ENCODE measurements around the gene MRPL47. TPM values are rescaled to one million over a fixed set of nuclear protein-coding genes. Genes with fewer than 3 reads are reported as not detected.

MRPL47 gene
- total RNA-seq (2021; ENCODE audit: unreplicated experiment) = 58.7 TPM
- 40.0 TPM for polyA plus RNA-seq (2012; ENCODE audit: insufficient read length)
- percentile 91 among the genes with signal in this experiment for Bru-seq, nascent RNA
- percentile 73 among the genes with signal in this experiment for BruChase-seq, experiment 1, labeled RNA remaining after a 2-hour chase
- percentile 83 among the genes with signal in this experiment for BruChase-seq, experiment 2, labeled RNA remaining after a 6-hour chase
- long read RNA-seq, transcript MRPL47-203 (7 exons, 1,370 nt) = major isoform, 46 of 64 reads
- long read RNA-seq, partial matches to known transcripts = 13 of 64 reads
- long read RNA-seq, other reads (novel, unspliced or antisense) = 4 of 64 reads

- intact Hi-C loops (cut with micrococcal nuclease; ENCODE audit: unreplicated experiment) (no loop called here), in situ Hi-C loops (cut with HindIII; ENCODE audit: low pct_unique_long_range_greater_than_20kb, low sequenced_read_pairs) (no loop called here)
- DNase-seq (ENCODE audit: low read depth, low spot score) = peak; percentile 90
- Histone ChIP-seq H3K4me1 (ENCODE audit: control insufficient read depth, insufficient read depth, low read length) (peaks cover 11% of the 10 kb centered on the region), H3K36me3 (ENCODE audit: control insufficient read depth, insufficient read depth, low read length) (peaks cover 11% of the 10 kb centered on the region), H3K27ac (ENCODE audit: low read length) (peak within 1 kb of the TSS; percentile 97), H3K4me3 (ENCODE audit: low read depth in 2 of 2, low read length in 2 of 2) (peak within 1 kb of the TSS; percentile 90 to 92), H3K27me3 (ENCODE audit: control insufficient read depth, insufficient read depth, low read length) (no peaks in the 10 kb centered on the region), H3K9me3 (ENCODE audit: control insufficient read depth, insufficient read depth, low read depth, low read length) (no peaks in the 10 kb centered on the region)
- POLR2A ChIA-PET = interaction anchor here (0.6 to 1.3 kb wide), 2 partner anchors 42 to 1029 kb away, joined by 3 to 4 read pairs; partner anchors contain the start of gene ACTL6A
- TF ChIP-seq TCF7L2 (IDR thresholded peaks at IDR 0.05; ENCODE audit: low read depth, low read length) = peak; percentile 87
- no peak for TF ChIP-seq CTCF (IDR thresholded peaks at IDR 0.05)
- peak; percentile 96 for TF ChIP-seq POLR2AphosphoS5 (IDR thresholded peaks at IDR 0.05; ENCODE audit: low read depth, low read length)
- peak; percentile 57; the same call in 1 of the 2 replicates for TF ChIP-seq SIN3A (IDR thresholded peaks at IDR 0.05; ENCODE audit: borderline replicate concordance, insufficient read depth, low read depth, low read length)
- TF ChIP-seq REST (IDR thresholded peaks at IDR 0.05; ENCODE audit: insufficient read depth in 1 of 2, low read depth in 2 of 2, low read length in 1 of 2) = peak in 1 of 2 experiments; percentile 40; a peak in 2 of 4 replicates
- CTCF ChIA-PET = no interaction called here
- peak; percentile 100 for ATAC-seq
- no TSS peak for BruUV-seq (replicated peaks)
Measured at GRCh38 chr3:179604321-179605078, at the start of gene MRPL47, which contains the start of gene NDUFB5. Gene MRPL47 (minus strand): TSS chr3:179604638. CDS start chr3:179604624, 14 bp downstream. Gene NDUFB5 (plus strand): TSS chr3:179604794. CDS start chr3:179604816, 22 bp downstream.

GRCh38 chr3:179653096-179653797 is 48.8 kb upstream of the MRPL47 start:
- DNase-seq (ENCODE audit: low read depth, low spot score) = no peak
- no peaks in the 10 kb centered on the region; the same call in 1 of the 2 replicates for H3K36me3 ChIP-seq (ENCODE audit: control insufficient read depth, insufficient read depth, low read length)
- peak; percentile 80 for ATAC-seq
- ChIA-PET CTCF (no interaction called here), POLR2A (interaction anchor here (0.6 kb wide), 1 partner anchor 63 kb away, joined by 5 read pairs; no protein-coding TSS in a partner anchor)
- H3K4me1 ChIP-seq (ENCODE audit: control insufficient read depth, insufficient read depth, low read length) = peaks cover 20% of the 10 kb centered on the region
- TF ChIP-seq SIN3A (IDR thresholded peaks at IDR 0.05; ENCODE audit: borderline replicate concordance, insufficient read depth, low read depth, low read length) (0 out of 2 replicates have a peak, but pooled peaks have one; percentile 83), TCF7L2 (IDR thresholded peaks at IDR 0.05; ENCODE audit: low read depth, low read length) (no peak), CTCF (IDR thresholded peaks at IDR 0.05) (peak; percentile 37), REST (IDR thresholded peaks at IDR 0.05; ENCODE audit: insufficient read depth in 1 of 2, low read depth in 2 of 2, low read length in 1 of 2) (no peak), POLR2AphosphoS5 (IDR thresholded peaks at IDR 0.05; ENCODE audit: low read depth, low read length) (no peak; the same call in 1 of the 2 replicates)
- H3K4me3 ChIP-seq (ENCODE audit: low read depth in 2 of 2, low read length in 2 of 2) = peak overlapping the region; percentile 77 to 97
- intact Hi-C loops (cut with micrococcal nuclease; ENCODE audit: unreplicated experiment) = no loop called here
- H3K27me3 ChIP-seq (ENCODE audit: control insufficient read depth, insufficient read depth, low read length) = no peaks in the 10 kb centered on the region
- in situ Hi-C loops (cut with HindIII; ENCODE audit: low pct_unique_long_range_greater_than_20kb, low sequenced_read_pairs) = no loop called here
- peak overlapping the region; percentile 83 for H3K27ac ChIP-seq (ENCODE audit: low read length)
- no TSS peak for BruUV-seq (replicated peaks)
- H3K9me3 ChIP-seq (ENCODE audit: control insufficient read depth, insufficient read depth, low read depth, low read length) = no peaks in the 10 kb centered on the region

All from Panc1 (cell line).